Cardiac muscle cell (in vitro differentiated cells and primary cell): ENCODE data around the gene AHDC1. TPM values are rescaled to one million over a fixed set of nuclear protein-coding genes. Genes with fewer than 3 reads are reported as not detected.
A peak's percentile ranks its signal among the peaks of the same experiment; 100 is the strongest.

Source experiments
- DNase-seq, 2 donors: peaks; one replicate each; pipeline versions ENCODE4 v3.0.0 to v3.0.0-alpha.2; 2010 to 2017; ENCODE audit warnings: low read depth in 1 of 2, low spot score in 1 of 2
- H3K27ac ChIP-seq: fragments of 200-600 bp; sonication (generic); 2 replicates; pipeline ENCODE4 v1.5.1; 2016
- H3K27me3 ChIP-seq: fragments of 200-600 bp; sonication (generic); 2 replicates; pipeline ENCODE4 v1.6.0; 2016; ENCODE audit warnings: control low read depth
- H3K36me3 ChIP-seq: fragments of 200-600 bp; sonication (generic); 2 replicates; pipeline ENCODE4 v1.5.1; 2016; ENCODE audit warnings: control low read depth
- H3K4me1 ChIP-seq: fragments of 200-600 bp; sonication (generic); 2 replicates; pipeline ENCODE4 v1.8.1; 2017; ENCODE audit warnings: low read depth, mild to moderate bottlenecking, mixed run types
- H3K4me3 ChIP-seq: fragments of 200-600 bp; sonication (generic); 2 replicates; pipeline ENCODE4 v1.5.1; 2016; ENCODE audit warnings: mild to moderate bottlenecking
- H3K9me3 ChIP-seq: fragments of 200-600 bp; sonication (generic); 2 replicates; pipeline ENCODE4 v1.5.1; 2017; ENCODE audit warnings: low read depth, mild to moderate bottlenecking, control low read depth
- polyA plus RNA-seq: library from polyadenylated mRNA; unstranded; fragments of >200 nt; fragmentation: Nextera tagmentation; extraction: Ambion mirVana; gene quantifications from 2 replicates; pipeline ENCODE4 v1.2.1, GENCODE V29; 2016
- total RNA-seq: library from RNA; depleted of rRNA; stranded (reverse); fragments of >200 nt; gene quantifications from 2 replicates; pipeline ENCODE4 v1.2.3, GENCODE V29; 2016
- TF ChIP-seq, protein P1 (sequence below): IDR thresholded peaks from 2 replicates; pipeline ENCODE4 v1.5.1; 2012; ENCODE audit warnings: low read depth, mild to moderate bottlenecking, low read length

Gene AHDC1
- total and polyA plus RNA-seq, 2 experiments from 2014 or later = 16.3 to 58.1 TPM

DNA sequence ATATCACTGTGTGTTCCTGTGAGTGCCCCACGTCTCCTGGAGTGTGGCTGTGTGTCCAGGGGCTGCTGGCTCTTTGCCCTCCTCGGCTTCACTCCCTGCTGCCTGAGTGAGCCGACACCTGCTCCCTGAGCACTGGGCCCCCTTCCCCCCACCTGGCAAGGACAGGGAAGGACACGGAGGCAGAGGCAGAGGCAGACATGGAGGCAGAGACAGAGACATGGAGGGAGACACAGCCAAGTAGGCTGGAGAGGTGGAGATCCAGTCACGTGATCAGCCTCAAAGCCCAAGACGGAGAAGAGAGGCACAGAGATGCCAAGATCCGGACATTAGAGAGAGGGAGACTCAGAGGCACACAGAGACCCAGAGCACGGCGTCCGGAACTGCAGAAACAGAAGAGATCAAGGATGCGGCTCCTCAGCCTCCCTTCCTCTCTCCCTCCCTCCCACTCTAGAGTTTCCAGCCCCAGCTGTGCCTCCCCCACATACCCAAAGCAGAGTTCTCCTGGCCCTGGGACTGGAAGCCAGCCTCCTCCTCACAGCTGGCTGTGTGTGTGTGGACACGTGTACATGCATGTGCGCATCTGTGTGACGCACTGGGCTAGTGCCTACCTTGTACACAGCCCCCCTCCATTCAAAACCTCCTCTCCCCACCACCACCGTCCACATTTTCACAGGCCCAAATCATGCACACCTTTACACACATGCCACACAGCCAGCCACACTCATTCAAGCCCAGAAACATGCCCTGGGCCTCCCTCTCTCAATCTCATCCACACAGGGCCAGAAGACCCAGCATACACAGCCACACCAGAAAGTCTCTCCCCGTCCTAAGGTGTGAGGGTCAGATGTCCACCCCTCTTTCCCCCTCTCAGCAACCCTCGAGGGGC lies 74.9 kb downstream of the AHDC1 start:
- TF ChIP-seq, protein P1, sequence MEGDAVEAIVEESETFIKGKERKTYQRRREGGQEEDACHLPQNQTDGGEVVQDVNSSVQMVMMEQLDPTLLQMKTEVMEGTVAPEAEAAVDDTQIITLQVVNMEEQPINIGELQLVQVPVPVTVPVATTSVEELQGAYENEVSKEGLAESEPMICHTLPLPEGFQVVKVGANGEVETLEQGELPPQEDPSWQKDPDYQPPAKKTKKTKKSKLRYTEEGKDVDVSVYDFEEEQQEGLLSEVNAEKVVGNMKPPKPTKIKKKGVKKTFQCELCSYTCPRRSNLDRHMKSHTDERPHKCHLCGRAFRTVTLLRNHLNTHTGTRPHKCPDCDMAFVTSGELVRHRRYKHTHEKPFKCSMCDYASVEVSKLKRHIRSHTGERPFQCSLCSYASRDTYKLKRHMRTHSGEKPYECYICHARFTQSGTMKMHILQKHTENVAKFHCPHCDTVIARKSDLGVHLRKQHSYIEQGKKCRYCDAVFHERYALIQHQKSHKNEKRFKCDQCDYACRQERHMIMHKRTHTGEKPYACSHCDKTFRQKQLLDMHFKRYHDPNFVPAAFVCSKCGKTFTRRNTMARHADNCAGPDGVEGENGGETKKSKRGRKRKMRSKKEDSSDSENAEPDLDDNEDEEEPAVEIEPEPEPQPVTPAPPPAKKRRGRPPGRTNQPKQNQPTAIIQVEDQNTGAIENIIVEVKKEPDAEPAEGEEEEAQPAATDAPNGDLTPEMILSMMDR = no peak
- Histone ChIP-seq H3K9me3 (no peaks in the 10 kb centered on the region), H3K4me3 (peak overlapping the region; percentile 38), H3K27me3 (no peaks in the 10 kb centered on the region), H3K4me1 (peaks cover 42% of the 10 kb centered on the region), H3K36me3 (no peaks in the 10 kb centered on the region), H3K27ac (peak overlapping the region; percentile 94)
- DNase-seq = peak; percentile 59 to 90

DNA sequence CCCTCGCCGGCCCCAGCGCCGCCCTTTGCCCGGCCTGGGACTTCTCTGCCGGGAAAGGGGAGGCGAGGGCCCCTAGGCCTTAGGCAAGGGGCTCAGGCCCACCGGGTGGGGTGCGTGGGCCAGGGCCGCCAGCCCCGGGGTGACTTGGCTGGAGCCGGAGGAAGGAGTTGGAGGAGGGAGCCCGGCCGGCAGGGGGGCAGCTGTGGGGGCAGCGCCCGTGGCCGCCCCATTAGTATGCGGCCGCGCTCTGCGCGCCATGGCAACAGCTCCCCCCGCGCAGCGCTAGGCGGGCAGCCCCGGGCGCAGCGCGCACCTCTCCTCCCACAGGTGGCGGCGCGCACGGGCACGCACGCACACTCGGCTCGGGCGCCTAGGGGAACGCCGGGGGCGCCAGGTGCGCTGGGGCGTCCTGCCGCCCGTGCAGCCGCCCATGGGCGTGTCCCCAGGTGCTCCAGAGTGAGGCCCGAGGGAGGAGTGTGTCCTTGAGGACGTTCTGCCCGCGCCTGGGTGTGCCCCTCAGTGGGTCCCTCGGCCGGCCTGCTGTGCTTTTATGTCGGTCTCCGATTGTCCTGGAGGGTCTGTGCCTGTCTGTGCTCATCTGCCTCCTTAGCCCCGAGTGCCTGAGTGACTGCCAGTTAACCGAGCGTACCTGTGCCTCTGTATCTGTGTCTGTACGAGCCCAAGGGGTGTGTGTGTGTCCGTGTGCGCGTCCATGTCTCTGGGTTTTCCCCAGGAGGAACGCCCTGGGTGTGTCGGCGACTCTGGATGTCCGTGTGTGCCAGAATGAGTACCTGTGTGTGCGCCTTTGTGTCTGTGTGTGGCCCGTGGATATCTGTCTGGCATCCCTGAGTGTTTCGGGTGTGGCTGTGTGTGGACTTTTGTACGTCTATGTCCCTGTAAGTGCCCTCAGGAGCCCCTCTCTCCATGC lies 75.8 kb downstream of the AHDC1 start:
- peaks cover 51% of the 10 kb centered on the region for H3K4me1 ChIP-seq
- peak; percentile 24 to 75 for DNase-seq

DNA sequence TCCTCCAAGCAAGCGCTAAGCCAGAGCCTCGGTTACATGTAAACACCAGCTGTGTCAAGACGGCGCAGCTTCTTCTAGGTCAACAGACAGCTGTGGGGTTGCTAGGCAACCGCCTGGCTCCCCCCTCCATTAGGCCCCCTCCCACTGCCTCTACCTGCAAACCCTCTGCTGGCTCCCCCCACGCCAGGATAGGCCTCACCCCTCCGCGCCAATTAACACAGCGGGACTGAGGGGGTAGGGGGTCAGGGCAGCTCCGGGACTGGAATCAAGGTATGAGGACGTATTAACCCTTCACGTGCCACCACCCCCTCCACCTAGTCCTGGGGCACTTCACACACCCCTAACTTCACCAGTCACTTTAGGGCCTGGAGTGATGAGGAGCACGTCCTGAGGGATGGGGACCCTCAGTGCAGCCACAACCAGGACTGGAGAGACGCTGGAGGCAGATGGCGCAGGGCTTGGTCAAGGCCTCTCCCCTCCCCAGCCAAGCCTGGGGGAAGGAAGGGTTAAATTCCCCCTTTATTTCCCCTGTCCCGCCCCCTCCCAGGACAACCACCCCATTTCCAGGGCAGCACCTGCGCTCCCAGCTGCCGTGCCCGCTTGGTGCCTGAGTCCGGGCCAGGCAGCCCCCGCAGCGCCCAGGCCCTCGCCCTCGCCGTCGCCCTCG lies 76.6 kb downstream of the AHDC1 start:
- H3K36me3 ChIP-seq = no peaks in the 10 kb centered on the region
- H3K4me3 ChIP-seq = peak overlapping the region; percentile 38
- peaks cover 59% of the 10 kb centered on the region for H3K4me1 ChIP-seq
- no peaks in the 10 kb centered on the region for H3K9me3 ChIP-seq
- no peaks in the 10 kb centered on the region for H3K27me3 ChIP-seq
- peak overlapping the region; percentile 94 for H3K27ac ChIP-seq
- peak; percentile 55 to 73 for DNase-seq
- TF ChIP-seq, protein P1 = no peak

More for the DNA sequence above, 75.8 kb downstream of the AHDC1 start:
- peak overlapping the region; percentile 38 for H3K4me3 ChIP-seq
- no peaks in the 10 kb centered on the region for H3K36me3 ChIP-seq
- no peaks in the 10 kb centered on the region for H3K27me3 ChIP-seq
- no peaks in the 10 kb centered on the region for H3K9me3 ChIP-seq
- TF ChIP-seq, protein P1 = no peak
- H3K27ac ChIP-seq = peak overlapping the region; percentile 94

DNA sequence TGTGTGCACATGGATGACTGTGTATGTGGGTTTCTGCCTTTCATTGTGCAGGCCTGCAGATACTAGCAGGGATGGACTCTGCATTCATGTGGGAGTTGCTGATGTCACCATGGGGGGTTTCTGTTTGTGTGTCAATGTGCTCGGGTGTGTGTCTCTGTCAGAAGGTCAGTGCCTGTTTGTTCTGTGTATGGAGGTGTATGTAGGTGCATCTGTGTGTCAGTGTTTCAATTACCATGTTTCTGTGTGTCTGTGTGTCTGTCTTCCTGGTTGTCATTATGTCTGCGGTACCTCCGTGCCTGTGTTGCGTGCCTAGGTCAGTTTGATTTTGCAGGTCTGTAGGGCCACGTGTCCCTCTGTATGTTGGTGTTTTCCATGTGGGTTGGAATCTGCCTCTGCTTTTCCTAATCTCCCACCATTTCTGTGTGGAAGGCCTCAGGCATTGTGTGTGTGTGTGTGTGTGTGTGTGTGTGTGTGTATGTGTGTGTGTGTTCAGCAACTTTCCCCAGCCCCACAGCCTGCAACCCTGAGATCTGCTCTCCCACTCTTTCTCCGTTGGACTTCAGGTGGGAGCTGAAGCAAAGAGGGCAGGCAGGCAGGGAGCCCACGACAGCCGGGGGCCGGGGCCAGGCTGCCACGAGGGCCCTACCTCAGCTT lies 77.2 kb downstream of the AHDC1 start:
- DNase-seq = no peak
- H3K9me3 ChIP-seq = no peaks in the 10 kb centered on the region
- H3K4me1 ChIP-seq = peaks cover 62% of the 10 kb centered on the region
- peak overlapping the region; percentile 38 for H3K4me3 ChIP-seq
- no peaks in the 10 kb centered on the region for H3K36me3 ChIP-seq
- TF ChIP-seq, protein P1 = no peak
- H3K27ac ChIP-seq = peak overlapping the region; percentile 94
- no peaks in the 10 kb centered on the region for H3K27me3 ChIP-seq
